ENCODE results near the gene ZNF536.
"Not testable (repeated sequence)": the region's sequence is repeated elsewhere in the genome, so short reads cannot be mapped to it uniquely, and the experiment has no call there.

ZNF536 gene

DNA sequence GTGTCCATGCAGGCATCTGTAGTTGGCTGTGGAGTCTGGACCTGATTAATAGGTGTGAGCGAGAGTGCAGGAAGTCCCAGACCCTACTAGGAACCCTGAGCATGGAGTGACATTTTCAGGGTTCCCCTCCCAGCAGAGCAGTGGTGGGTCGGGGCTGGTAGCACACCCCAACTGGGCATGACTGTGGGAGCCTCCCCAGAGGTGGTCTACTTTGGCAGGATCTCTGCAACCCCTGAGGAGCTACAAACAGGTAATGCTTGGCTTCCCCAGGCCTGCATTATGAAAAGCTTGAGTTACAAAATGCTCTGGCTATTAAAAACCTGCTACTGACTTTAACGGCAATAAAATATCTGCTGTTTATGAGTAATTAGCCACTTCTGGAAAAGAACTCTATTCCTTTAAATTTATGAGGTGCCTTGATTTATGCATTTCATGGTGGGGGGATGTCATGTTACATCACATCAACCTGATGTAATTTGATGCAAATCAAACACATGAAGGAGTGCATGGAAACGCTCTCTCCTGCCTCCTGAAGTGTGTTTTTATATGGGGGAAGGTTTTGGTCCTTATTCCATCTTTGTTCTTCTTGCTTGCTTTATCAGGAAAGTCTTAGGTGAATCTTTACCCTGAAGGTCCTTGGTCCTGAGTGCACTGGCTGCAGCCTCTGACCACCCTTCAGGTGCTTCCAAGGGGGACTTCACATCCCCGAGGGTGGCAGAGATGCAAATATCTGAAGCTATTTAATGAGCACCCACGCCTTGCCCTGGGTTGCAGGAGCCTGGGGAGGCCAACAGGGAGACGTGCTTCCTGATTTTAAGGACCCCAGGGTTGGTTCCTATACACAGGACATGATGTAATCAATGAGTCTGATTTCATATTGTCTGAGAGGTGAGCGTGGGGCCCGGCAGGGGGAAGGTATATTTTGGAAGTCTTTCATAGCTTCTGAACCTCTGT lies 54.0 kb downstream of the ZNF536 start:
- DNase-seq, result no peak

DNA sequence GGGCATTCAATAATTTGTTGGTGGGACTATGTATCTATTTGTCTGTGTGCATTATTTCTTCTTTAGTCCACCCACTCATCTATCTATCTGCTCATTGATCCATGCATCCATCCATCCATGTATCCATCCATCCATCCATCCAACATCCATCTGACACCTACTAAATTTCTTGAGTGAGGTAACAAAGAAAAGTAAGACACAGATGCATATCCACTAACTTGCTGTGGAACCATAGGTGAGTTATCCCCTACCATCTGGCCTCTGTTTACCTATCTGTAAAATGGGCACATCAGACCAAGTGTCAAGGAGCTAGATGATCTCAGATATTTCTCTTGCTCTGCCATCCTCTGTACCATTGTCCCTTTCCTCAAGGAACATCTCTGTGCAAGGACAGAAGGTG lies 54.7 kb downstream of the ZNF536 start:
- no peak for DNase-seq

DNA sequence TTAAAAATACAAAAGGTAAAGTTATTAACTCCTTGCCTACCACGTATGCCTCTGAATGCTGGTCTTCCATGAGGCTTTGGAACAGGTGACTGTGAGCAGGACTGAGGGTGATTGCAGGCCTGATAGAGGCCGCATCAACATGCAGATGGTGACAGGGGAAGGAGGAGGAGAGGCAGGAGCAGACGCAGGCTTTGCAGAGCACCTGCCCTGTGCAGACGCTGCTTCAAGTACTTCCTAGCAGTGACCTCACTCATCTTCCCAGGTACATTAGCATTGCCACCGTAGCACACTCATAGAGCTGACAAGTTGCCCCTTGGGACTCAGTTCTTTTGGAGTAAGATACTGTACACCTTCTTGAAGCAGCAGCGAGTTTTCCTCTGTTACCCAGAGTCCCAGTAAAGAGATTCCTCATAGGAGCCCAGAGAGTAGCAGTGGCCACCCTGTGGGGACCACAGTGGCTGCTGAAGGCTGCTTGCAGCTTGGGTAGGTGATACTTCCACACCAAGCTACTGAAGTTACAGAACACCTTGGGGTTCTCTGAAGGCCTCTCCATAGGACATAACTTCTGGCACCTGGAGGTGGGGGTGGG lies 56.0 kb downstream of the ZNF536 start:
- no peak for DNase-seq

DNA sequence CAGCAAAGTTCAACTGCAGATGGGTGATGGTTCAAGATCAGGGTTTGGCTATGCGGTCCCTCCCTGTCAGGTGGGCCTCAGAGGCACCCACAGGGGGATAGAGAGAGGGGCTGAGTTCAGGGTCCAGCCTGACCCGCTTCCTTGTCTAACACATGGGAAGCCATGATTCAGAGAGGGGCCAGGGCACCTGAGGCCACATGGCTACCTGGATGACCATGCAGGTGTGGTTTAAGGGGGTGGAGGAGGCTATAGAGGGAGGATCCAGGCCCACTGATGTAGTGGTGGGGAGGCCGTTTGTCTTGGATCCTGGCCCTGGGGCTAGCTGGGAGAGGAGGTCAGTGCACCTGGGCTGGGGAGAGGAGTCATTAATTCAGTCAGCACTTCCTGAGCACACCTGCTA lies 56.7 kb downstream of the ZNF536 start:
- no peak for DNase-seq

DNA sequence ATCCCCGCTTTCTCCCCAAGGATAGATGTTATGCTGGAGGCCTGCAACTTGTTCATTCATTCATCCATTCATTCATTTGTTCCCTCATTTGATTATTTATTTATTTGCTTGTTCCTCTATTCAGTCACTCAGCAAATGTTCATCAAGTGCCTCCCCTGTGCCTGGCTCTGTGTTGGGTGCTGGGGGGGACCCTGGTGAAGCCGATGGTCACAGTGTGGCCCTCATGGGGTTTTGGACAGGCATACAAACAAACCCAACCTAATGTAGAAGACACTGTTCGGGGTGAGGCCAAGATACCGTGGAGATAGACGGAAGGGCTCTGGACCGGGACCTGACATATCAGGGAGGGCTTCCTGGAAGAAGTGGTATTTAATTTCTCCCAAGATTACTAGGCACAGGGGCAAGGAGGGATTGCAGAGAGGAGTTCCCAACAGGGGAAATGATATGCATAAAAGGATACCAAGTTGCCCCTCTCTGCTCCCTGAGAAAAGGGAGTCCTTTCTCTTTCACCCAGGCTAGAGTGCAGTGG lies 58.1 kb downstream of the ZNF536 start:
- DNase-seq, result no peak

DNA sequence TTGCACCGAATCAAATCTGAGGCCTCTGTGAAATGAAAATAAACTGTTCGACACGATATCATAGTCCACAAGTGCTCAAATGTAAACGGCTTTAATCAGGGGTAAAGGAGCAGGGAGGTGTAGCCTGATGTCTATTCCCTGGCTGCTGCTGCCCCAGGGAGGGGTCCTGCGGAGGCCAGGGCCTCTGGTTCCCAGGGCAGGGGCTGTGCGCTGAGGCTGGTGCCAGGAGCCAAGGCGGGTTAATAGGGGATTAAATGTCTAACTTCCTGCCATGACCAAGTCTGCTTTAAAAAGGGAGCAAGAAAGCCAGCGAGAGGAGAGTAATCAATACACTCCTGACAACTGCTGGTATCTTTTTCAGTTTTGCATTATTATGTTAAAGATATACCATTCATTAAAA lies 59.4 kb downstream of the ZNF536 start:
- DNase-seq, result no peak

DNA sequence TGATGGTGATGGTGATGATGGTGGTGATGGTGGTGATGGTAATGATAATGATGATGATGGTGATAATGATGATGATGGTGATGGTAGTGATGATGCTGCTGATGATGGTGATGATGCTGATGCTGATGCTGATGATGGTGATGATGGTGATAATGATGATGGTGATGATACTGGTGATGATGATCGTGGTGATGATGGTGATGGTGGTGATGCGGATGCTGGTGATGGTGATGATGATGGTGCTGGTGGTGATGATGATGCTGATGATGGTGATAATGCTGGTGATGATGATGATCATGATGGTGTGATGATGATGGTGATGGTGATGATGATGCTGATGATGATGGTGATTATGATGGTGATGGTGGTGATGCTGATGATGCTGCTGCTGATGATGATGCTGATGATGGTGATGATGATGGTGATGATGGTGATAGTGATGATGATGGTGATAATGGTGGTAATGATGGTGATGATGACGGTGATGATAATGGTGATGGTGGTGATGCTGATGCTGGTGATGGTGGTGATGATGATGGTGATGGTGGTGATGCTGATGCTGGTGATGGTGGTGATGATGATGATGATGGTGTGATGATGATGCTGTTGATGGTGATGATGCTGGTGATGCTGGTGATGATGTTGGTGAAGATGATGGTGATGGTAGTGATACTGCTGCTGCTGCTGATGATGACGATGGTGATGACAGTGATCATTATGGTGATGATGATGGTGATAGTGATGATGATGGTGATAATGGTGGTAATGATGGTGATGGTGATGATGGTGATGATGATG lies 62.8 kb downstream of the ZNF536 start:
- DNase-seq, result no peak

DNA sequence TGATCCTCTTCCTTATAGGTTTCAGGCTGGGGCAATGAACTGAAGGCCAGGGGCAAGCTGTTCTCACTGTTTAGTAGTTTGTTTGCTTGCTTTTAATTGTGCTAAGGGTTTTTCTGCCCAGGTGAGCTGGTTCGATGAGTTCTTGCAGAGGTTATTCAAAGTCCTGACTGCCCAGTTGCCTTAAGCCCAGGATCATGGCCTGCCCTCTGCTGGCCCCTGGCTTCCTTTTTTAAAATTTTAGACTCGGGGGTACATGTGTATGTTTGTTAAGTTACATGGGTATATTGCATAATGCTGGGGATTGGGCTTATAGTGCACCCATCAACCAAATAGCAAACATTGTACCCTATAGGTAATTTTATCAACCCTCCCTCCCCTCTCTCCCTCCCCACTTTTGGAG lies 65.7 kb downstream of the ZNF536 start:
- DNase-seq, result no peak

DNA sequence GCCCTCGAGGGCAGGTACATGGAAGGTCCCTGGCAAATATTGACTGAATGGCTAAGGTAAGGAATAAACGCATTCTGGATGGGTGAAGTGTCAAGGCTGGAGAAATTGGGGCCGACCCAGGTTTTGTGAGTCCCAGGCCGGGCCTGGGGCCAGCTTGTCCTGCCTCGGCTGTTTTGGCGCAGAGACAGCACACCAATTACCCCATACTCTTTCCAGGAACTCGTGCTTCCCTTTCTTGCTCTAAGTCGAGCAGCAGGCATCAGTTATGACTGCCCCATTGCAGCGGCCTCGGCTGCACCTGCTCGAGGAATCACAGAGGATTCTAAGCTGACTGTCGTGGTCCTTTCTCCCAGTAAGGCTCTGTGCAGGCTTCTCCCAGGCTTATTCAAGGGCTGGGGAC lies 67.1 kb downstream of the ZNF536 start:
- no peak for DNase-seq

DNA sequence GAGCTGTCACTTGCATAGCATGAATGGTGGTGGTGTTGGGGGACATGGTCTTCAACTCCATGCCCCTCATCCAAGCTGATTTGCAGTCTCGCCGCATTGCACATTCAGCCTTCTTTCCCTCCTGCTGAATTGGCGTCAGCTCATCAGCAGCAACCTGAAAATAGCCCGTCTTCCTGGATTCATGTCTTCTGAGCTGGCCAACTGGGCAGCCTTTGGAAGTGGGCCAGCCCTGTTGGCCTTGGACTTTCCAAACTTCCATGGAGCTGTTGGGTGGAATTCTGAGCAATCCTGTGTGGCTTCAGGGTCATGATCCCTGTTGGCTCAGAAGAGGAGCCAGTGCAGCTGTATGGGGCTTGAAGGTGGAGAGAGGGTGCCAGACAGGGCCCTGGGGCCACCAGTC lies 68.8 kb downstream of the ZNF536 start:
- DNase-seq, result no peak

DNA sequence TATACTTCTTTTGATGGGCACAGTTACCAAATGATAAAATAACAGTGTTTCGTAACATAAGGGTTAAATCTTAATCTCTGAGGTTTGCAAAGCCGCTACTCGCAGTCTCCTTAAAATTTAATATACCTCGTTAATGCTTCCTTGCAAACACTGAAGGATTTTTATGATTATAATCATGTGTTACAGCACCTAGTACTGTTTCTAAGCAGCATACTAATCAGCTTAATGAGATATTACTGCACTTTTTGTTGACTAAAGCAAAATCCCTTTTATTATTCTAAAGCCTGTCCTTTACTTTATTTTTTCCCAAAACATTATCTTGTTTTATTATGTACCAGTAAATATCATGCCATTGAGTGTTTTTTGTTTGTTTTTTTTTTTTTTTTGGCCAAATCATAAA lies 70.5 kb downstream of the ZNF536 start:
- no peak for DNase-seq

DNA sequence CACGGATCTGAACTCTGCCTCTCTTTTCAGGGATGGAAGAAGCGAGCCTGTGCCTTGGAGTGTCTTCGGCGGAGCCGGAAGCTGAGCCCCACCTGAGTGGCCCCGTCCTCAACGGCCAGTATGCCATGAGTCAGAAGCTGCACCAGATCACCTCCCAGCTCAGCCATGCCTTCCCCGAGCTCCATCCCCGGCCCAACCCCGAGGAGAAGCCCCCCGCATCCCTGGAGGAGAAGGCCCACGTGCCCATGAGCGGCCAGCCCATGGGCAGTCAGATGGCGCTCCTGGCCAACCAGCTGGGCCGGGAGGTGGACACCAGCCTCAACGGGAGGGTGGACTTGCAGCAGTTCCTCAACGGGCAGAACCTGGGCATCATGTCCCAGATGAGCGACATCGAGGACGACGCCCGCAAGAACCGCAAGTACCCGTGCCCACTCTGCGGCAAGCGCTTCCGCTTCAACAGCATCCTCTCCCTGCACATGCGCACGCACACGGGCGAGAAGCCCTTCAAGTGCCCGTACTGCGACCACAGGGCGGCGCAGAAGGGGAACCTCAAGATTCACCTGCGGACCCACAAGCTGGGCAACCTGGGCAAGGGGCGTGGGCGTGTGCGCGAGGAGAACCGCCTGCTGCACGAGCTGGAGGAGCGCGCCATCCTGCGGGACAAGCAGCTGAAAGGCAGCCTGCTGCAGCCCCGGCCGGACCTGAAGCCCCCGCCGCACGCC lies 71.5 kb downstream of the ZNF536 start:
- no peak for DNase-seq

DNA sequence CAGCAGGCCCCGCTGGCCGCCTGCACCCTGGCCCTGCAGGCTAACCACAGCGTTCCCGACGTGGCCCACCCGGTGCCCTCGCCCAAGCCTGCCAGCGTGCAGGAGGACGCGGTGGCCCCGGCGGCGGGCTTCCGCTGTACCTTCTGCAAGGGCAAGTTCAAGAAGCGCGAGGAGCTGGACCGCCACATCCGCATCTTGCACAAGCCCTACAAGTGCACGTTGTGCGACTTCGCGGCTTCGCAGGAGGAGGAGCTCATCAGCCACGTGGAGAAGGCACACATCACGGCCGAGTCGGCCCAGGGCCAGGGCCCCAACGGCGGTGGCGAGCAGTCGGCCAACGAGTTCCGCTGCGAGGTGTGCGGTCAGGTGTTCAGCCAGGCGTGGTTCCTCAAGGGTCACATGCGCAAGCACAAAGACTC lies 72.1 kb downstream of the ZNF536 start:
- DNase-seq, result no peak

DNA sequence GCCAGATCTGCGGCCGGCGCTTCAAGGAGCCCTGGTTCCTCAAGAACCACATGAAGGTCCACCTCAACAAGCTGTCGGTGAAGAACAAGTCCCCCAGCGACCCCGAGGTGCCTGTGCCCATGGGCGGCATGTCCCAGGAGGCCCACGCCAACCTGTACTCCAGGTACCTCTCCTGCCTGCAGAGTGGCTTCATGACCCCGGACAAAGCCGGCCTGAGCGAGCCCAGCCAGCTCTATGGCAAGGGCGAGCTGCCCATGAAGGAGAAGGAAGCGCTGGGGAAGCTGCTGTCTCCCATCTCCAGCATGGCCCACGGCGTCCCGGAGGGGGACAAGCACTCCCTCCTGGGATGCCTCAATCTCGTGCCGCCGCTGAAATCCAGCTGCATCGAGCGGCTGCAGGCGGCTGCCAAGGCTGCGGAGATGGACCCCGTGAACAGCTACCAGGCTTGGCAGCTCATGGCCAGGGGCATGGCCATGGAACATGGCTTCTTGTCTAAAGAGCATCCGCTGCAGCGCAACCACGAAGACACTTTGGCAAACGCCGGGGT lies 72.6 kb downstream of the ZNF536 start:
- no peak for DNase-seq

DNA sequence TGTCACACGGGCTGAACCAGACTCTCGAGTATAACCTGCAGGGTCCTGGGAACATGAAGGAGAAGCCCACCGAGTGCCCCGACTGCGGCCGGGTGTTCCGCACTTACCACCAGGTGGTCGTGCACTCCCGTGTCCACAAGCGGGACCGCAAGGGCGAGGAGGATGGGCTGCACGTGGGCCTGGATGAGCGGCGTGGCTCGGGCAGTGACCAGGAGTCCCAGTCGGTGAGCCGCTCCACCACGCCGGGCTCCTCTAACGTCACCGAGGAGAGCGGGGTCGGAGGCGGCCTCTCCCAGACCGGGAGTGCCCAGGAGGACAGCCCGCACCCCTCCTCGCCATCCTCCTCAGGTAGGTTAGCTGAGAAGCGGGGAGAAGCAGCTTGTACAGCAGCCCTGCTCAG lies 73.2 kb downstream of the ZNF536 start:
- DNase-seq, result no peak

DNA sequence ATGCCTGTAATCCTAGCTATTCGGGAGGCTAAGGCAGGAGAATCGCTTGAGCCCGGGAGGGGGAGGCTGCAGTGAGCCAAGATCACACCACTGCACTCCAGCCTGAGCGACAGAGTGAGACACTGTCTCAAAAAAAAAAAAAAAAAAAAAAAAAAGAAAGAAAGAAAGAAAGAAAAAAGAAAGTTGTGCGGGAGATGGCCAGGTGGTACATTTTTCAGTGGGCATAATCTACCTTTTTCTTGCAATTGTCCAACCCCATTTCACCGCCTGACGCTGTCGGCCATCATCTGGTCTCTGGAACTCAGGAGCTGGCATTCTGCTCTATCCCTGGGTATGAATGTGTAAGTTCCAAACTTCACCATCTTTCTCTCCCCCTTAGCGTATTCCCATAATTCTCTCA lies 73.9 kb downstream of the ZNF536 start:
- DNase-seq, result not testable (repeated sequence)

DNA sequence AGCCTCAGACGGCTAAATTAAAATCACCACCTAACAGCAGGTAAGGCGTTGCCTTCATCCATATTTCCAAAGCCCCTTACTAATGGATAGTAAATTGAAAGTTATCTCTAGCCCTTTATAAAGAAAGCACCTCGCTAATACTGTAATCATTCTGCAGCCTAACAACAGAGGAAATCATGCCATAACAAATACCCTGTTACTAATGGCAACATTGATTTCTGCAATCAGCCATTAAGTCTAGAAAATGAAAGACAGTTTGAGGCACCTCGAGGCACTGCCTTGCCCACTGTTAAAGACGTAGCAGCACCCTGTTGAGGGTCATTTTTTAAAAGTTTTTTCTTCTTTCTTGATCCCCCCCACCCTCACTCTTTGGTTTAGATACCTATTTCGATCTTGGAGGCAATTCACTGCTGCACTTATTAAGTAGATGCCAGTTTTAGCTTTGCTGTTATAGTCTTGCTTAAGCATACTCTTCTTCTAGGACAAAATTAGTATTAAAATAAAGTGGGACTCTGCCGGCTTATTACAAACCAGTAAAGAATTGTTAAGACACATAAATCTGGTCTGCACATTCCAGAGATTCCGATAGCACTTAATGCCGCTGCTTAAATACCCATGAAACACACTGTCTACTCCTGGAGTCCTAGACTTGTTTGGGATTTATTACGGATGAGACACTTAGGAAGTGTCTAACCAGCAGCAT lies 74.8 kb downstream of the ZNF536 start:
- no peak for DNase-seq

DNA sequence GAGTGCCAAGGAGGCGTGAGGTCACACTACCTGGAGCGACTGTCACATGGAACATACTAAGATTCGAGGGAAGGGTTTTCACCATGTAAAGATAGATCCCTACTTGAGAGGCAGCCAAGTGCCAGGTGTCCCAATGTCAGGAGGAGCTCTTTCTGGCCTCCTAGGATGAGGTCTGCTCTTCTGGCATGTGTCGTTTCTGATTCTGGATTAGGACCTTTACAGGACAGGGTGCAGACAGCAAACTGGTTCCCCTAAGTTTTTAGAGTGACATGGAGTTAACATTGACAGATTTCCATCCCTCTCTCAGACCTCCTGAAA lies 75.3 kb downstream of the ZNF536 start:
- DNase-seq, result no peak

DNA sequence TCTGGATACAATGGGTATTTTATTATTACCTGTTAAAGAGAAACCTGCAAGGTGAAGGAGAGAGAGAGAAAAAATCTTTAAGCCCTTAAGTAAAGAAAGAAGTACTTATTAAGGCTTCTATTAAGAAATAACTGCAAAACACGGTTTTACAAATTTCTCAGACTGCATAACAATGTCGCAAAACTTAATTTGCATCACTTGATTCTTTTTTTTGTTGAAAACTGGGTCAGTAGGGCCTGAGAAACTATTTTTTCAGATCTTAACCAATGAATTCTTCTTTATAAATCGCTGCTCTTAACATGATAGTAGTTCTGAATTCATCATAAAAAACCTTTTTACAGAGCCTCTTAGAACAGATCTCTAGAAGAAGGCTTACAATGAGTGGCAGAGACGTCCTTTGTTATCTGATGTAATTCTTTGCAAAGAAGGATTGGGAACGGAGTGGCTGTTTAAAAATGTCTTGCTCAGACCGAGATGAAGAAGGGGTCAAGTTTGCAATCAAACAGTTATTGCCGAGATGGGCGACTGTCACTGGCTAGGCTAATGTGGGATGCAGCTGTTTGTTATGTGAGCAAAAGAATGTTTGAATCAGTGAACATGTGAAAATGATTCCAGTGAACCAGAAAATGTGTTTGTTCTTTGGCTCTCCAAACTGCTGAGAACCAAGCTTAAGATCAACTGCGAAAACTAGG lies 76.3 kb downstream of the ZNF536 start:
- no peak for DNase-seq

DNA sequence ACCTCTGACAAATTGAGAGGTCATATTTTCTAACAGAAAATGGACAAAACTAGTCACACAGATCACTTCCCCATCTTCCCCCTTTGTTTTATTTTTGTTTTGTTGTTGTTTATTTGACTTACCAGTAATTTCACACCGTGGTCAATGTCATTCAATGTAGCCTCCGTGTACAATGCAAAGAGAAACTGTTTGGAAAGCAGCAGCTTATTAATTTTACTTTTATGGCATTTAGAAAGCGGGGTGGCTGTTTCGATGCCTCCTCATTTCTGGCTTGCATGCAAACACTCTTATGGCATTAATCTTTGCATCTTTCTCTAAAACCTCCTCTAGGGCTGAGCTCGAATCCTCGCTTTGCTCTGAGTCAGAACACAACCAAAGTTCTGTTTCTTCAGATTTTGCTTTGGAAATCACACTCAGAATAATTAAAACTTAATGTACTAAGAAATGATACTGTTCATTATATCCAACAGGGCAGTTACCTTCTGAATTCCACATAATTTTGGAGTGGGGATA lies 77.0 kb downstream of the ZNF536 start:
- no peak for DNase-seq

DNA sequence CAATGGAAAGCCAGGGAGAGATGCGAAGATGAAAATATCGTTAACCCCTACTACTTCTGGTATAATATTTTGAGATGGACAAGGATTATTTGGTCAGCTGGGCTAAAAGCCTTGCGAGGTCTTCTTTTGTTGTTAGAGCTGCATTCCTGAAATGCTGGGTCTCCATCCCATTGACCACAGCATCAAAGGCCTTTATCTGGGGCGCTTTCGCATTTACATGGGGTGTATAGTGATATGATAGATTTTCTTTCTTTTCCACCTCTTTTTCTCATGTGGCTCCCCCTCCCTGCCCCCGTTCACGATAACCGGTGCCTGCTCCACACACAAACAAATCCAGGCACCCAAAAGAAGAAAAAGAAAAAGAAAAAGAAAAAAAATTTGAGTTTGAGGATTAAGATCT lies 77.5 kb downstream of the ZNF536 start:
- no peak for DNase-seq
